HG03025 (cell line): ENCODE measurements around the gene ITGB3BP.
"Not testable (repeated sequence)": the region's sequence is repeated elsewhere in the genome, so short reads cannot be mapped to it uniquely, and the experiment has no call there.

ENCODE experiments used
- ATAC-seq: cut with Tn5 transposase; IDR thresholded peaks from one replicate; pipeline ENCODE4 v1.9.1; 2021; ENCODE audit warnings: mild to moderate bottlenecking, moderate library complexity; ENCODE audit not compliant: unreplicated experiment, low FRiP score

The ITGB3BP gene

DNA sequence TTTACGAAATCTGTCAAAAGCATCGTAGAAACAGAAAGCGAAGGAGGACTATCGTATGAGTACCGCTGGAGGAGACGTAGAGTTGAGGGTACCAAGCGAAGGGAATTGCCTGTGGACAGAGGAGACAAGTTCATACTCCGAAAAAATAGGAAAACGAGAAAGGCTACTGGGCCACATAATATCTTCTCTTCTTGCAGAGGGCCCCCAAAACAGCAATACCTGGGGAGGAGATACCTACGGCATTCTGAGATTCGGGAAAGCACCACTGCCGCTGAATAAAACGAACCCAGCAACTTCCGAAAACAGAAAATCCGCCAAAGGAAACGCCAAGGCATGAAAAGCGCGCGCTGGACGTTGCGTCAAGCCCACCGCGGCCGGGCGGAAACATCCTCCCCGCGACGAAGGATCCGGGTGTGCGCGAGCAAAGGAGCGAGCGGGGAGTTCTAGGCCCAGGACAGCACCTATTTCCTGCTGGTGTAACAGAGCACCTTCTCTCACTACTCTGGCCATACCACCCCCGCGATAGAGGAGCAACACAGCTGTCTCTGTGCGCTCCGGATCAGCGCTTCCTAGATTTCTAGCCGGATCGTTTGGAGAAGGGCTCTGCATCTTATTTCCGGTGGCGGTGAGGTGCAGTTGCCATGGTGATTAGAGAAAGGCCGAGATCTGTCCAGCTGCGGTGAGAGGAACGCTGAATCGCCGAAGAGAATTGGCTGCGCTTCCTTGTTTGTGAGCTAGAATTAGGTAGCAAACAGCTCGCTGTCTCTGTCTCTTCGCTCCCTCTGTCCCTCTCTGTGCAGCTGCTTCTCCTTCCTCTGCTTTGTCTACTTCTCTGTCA lies at the start of gene ITGB3BP, which contains the start of gene EFCAB7:
ITGB3BP (minus strand) TSS at position 335 of the 838 bp plus-strand sequence; CDS start at position 243, 92 bp downstream.
EFCAB7 (plus strand) TSS at position 635 of the 838 bp plus-strand sequence. CDS start 2,048 bp downstream, outside the sequence.
- ATAC-seq: peak; percentile 91

GRCh38 chr1:63572686-63573085 lies 49.7 kb upstream of the ITGB3BP start:
- ATAC-seq: not testable (repeated sequence)

DNA sequence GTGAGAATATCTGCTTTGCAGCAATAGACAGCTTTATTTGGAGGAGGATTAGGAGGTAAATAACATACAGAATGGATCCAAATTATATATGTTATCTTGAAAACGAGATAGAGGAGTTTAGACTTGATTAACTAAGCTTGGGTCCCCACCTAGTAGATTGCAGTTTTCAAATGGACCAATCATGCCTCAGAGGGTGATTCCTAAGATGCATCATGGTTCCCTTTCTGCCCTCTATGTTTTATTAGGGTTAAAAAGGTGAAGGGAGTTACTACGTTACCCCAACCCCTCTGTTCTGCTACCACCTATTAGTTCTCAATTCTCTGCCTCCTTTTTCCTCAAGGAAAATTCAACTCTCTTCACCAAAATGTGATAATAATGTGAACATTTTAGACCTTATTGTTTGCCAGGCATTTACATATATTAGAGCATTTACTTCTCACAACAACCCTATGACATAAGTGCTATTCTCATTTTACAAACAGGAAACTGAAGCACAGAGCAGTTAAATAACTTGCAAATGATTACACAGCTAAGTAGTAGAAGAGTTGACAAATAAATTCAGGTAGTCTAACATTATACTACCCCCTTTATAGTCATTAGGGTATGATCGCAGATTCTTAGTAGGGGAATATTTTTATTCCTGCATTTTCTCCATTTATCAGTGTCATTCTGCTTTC lies 46.8 kb upstream of the ITGB3BP start:
- ATAC-seq: no peak

DNA sequence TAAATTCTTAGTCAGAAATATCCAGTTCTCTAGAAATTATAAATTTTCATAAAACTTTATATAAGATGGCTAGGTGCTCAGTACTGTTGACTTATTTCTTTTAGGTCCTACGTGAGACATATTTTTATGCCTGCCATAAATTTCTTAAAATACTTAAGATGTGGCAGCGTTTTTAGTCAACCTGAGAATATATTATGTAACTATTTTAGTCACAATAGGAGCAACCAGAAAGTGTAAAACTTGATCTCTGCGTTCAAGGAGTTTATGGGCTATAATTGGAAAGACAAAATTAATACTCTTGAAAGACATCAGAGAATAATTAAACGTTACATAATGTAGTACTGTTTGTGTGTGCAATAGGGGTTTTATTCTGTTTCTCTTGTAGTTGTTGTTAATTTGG lies 46.0 kb upstream of the ITGB3BP start:
- ATAC-seq: no peak

DNA sequence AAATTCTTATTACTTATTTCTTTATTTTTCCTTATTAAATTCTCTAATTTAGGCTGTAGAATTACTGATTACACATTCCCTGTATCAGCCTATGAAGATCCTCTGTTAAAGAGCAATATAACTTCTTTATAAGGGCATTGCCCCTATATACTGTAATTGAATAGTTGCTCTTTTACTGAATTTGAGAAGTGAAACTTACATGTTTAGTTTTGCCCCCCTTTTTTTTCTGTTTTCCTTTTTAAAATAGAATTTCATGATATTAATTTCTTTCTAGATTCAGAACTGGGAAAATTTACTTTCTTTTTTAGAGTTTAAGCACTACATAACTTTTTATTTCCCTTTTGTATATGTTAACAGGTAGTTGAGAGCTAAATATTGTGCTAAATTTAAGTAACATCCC lies 40.7 kb upstream of the ITGB3BP start:
- no peak for ATAC-seq

DNA sequence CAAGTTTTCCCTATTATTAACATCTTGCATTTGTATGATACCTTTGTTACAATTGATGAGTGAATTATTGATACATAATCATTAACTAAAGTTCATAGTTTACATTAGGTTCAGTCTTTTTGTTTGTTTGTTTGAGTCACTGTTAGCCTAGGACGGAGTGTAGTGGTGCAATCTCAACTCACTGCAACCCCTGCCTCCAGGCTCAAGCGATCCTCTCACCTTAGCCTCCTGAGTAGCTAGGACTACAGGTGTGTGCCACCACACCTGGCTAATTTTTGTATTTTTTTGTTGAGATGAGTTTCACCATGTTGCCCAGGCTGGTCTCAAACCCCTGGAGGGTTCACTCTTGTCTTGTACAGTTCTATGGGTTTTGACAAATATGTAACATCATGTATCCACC lies 36.3 kb upstream of the ITGB3BP start:
- no peak for ATAC-seq

- ATAC-seq: no peak
These were observed 34.5 kb upstream of the ITGB3BP start for GRCh38 chr1:63557365-63557987.

- ATAC-seq: no peak
These were observed 32.5 kb upstream of the ITGB3BP start for GRCh38 chr1:63555480-63555879.

DNA sequence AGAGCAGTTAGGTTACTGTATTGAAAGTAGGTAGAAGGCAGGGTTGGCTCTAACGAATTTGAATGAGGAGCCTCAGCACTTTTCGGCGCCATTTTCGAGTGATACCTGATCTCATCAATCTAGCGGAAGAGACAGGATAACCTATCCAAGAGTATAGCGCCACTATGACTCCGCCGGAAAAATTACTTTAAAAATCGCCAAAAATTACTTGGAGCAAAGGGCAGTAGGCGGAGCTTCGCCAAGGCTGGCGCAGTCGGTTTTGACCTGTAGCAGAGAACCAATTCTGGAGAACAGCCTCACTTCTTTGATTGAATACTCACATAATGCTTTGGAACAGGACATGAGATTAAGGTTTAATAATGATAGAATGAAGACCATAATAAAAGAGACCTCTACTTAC lies 25.9 kb upstream of the ITGB3BP start:
- no peak for ATAC-seq

DNA sequence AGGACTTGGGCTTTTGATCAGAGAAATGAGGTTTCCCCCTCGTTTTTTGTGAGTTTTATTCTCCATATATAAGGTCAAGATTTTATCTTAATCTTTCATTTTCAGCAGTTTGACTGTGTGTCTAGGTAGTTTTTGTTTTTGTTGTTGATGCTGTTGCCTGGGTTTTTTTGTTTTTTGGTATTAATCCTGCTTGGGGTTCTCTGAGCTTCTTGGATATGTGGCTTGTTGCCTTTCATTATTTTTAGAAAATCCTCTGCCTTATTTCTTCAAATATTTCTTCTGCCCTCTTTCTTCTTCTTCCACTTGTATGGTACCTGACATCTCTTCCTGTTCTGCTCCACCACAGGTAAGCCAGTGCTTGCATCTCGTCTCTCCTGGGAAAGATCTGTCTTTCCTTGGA lies 25.3 kb upstream of the ITGB3BP start:
- no peak for ATAC-seq

GRCh38 chr1:63547621-63548294 lies 24.7 kb upstream of the ITGB3BP start:
- no peak for ATAC-seq

- no peak for ATAC-seq
These were observed 22.8 kb upstream of the ITGB3BP start for GRCh38 chr1:63545780-63546179.

- no peak for ATAC-seq
These were observed 14.9 kb upstream of the ITGB3BP start for GRCh38 chr1:63537940-63538339.

DNA sequence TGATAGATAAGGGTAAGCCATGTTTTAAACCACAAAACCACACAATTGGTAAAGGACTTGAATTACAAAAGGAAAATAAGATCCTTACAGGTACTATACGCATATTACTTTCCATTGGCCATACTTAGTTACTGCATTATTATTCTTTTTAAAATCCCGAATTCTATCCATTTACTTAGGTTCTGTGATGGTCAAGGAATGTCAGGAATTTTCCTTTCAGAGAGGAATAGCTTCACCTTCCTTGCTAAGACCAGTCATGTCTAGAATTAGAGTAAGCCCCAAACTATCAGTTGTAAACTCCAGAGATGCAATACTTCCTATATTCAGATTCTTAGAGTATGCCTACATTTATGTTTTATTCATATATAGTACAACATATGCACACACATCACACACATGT lies 14.0 kb upstream of the ITGB3BP start:
- no peak for ATAC-seq

DNA sequence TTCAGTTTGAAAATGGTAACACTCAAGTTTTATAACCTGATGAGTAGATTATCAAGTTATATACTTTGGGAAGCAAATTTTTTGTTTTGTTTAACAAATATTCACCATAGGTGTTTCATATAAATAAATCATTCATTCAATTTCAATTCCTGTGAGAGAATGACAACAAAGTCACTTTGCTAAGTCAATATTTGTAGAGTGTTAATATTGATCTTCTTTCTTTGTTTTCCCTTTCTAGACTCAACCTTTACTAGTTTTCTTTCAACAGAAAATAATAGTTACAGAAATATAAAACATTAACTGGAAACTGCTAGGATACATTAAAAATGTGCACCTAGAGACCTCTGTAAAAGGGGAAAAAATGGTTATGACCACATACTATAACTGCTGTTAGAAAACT lies 11.4 kb upstream of the ITGB3BP start:
- ATAC-seq: no peak

DNA sequence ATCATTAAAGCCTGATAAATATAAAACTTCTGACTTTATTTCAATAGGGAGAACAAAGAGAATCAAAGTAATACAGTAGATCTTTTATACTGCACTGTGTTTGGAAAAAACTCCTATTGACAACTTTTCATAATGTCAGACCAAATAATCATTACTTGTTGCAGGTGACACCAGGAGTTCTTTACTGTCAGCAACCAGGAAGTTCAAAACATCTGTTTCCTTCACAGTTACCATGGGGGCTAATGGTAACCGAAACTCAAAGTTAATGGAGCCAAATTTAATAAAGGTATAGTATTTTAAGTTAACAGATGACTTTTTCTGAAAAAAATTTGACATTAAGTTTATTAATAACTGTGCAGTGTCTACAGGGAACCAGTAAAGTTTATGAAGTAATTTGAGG lies 10.9 kb upstream of the ITGB3BP start:
- ATAC-seq: no peak

DNA sequence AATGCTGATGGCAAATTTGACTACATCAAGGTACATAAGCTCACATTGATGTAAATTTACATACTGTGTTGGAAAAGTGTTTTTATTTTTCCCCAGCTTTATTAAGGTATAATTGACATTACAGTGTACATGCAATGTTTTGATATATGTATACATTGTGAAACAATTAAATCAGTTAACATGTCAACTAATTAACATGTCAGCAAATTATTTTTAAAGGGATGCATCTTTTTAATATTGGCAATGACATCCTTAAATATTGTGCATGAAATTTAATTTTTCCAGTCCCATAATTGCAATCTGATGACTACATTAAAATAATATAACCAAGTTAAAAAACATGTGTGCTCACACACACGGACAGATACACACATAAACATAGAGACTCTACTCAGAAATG lies 9.7 kb upstream of the ITGB3BP start:
- ATAC-seq: no peak

GRCh38 chr1:63524201-63524600 lies 1.2 kb upstream of the ITGB3BP start:
- ATAC-seq: no peak

DNA sequence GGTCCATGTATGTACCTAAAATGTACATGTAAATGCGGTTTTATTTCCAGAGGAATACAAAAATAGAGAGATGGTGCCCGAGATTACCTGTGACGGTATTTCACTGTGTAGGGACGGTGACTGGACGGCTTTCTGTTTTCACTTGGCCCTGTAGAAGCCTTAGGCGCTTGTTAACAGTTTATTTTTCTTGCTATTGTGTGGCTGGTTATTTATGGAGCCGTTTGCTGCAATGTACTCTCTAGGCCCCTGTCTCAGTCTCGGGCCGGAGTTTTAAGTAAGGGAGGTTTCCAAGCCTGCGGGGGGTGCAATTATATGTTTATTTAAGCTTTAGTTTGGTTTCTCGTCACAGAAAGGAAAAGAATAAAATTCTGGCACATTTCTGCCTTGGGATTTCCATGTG lies 713 bp upstream of the ITGB3BP start:
- peak; percentile 19 for ATAC-seq

GRCh38 chr1:63516629-63517028 lies 6.4 kb downstream of the ITGB3BP start:
- ATAC-seq: no peak

DNA sequence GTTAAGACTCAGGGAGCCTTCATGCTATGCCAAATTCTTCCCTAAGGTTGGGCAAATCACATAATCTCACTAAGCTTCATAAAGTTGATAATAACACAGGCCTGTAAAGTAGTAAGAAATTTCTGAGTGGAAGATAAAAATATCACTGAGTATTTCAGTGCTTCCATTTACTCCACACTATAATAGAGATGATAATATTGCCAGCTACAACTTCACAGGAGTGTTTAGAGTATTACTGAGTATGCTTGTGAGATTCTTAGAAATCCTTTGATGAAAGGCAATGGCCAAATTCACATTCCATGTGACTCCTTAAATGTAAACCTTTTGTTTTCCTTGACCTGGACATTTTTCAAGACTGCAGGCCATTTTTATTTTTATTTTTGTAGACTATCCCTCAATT lies 10.4 kb downstream of the ITGB3BP start:
- ATAC-seq: no peak
